IPS-18a (cell line): ENCODE data around the gene TIMM17A.
A peak's percentile ranks its signal among the peaks of the same experiment; 100 is the strongest.
"Not testable (repeated sequence)": the region's sequence is repeated elsewhere in the genome, so short reads cannot be mapped to it uniquely, and the experiment has no call there.

ENCODE experiments used
- H3K27ac ChIP-seq: one replicate; pipeline ENCODE4 v1.5.1; 2013; ENCODE audit warnings: low read length
- H3K27me3 ChIP-seq: one replicate; pipeline ENCODE4 v1.6.1; 2013; ENCODE audit warnings: mild to moderate bottlenecking, low read length; ENCODE audit not compliant: control insufficient read depth, insufficient read depth
- H3K36me3 ChIP-seq: one replicate; pipeline ENCODE4 v1.6.1; 2013; ENCODE audit warnings: low read depth, low read length; ENCODE audit not compliant: control insufficient read depth
- H3K4me1 ChIP-seq: one replicate; pipeline ENCODE4 v1.6.1; 2013; ENCODE audit warnings: low read depth, low read length; ENCODE audit not compliant: control insufficient read depth
- H3K4me3 ChIP-seq: one replicate; pipeline ENCODE4 v1.5.1; 2013; ENCODE audit warnings: low read length
- H3K9ac ChIP-seq: one replicate; pipeline ENCODE4 v1.6.1; 2013; ENCODE audit warnings: mild to moderate bottlenecking, low read length, moderate library complexity
- H3K9me3 ChIP-seq: one replicate; pipeline ENCODE4 v1.6.1; 2013; ENCODE audit warnings: low read depth, low read length; ENCODE audit not compliant: control insufficient read depth

TIMM17A gene

DNA sequence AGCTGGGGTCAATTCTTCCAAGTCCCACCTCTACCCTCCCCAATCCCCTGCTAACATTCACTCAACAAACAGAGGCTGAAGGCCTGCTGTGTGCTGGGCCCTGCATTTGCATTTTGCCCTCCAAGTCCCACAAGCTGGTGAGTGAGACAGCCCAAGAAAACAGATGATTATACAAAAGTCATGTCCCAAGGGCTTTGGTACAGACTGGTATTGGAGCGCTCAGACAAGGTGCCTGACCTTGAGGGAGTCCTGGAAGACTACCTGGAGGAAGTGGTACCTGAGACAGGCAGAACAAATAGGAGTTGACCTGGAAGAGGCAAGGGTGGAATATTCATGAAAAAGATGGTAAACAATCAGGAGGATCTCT is 13.2 kb upstream of the TIMM17A start:
- Histone ChIP-seq H3K27me3 (peaks cover 15% of the 10 kb centered on the region), H3K4me1 (peaks cover 13% of the 10 kb centered on the region), H3K27ac (no peak overlapping the region), H3K9ac (no peak overlapping the region), H3K9me3 (no peaks in the 10 kb centered on the region), H3K36me3 (no peaks in the 10 kb centered on the region), H3K4me3 (peak overlapping the region; percentile 11)

DNA sequence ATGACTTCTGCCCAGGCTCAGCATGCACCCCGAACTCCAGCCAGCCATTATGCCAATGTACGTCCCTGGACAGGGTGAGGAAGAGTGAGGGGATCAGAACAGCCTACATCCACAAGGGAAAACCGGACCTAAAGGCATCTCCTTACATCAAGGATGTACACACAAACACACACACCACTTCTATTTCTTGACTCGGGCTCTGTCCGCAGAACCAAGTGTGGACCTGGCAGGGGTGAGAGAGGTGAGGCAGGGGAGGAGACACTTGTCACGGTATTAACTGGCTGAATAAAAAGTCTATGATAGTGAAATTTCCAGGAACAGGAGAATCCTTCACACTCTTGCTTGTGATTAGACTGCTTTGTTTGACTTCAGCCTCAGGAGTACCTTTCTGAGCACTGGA is 11.3 kb upstream of the TIMM17A start:
- Histone ChIP-seq H3K27ac (no peak overlapping the region), H3K9me3 (no peaks in the 10 kb centered on the region), H3K27me3 (peaks cover 28% of the 10 kb centered on the region), H3K36me3 (no peaks in the 10 kb centered on the region), H3K9ac (no peak overlapping the region), H3K4me1 (peaks cover 13% of the 10 kb centered on the region), H3K4me3 (no peak overlapping the region)

DNA sequence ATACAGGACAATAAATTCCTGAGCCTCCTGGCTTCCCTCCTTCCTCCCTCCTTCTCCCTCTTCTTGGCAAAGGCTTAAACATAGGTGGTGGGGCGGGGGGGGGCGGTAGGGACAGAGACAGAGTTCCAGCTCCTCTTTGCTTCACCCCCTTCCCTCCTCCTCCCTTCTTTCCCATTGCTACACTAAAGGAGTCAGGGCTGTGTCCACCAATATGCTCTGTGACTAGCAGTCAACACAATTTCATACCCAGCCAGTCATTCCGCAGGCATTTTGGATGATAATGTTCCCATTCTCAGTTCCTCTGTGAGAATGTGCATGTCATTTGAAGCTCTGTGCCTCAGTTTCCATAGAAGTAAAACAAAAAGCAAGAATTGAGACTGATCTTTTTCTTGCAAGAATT is 10.7 kb upstream of the TIMM17A start:
- Histone ChIP-seq H3K9ac (no peak overlapping the region), H3K4me3 (no peak overlapping the region), H3K9me3 (no peaks in the 10 kb centered on the region), H3K27me3 (peaks cover 28% of the 10 kb centered on the region), H3K36me3 (no peaks in the 10 kb centered on the region), H3K4me1 (peaks cover 13% of the 10 kb centered on the region), H3K27ac (no peak overlapping the region)

DNA sequence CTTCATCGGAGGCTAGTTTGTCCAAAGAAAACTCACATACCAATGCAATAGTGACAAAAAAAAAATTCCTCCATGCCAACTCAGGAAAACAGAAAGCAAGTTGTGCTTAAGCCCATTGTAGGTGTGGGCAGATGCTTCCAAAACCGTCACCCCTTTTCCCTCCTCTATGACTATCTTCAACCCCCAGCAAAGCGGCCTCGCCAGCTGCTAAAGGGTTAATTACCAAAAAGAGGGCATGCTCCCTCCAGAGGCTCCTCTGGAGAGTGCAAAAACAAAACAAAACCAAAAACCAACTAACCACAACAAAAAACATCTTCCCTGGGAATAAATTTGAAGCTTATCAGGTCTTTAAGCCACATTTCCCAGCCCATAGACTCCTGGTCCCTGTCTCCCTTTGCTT is 10.1 kb upstream of the TIMM17A start:
- Histone ChIP-seq H3K9ac (no peak overlapping the region), H3K4me3 (peak overlapping the region; percentile 69), H3K4me1 (peaks cover 13% of the 10 kb centered on the region), H3K9me3 (no peaks in the 10 kb centered on the region), H3K36me3 (no peaks in the 10 kb centered on the region), H3K27me3 (peaks cover 28% of the 10 kb centered on the region), H3K27ac (no peak overlapping the region)

DNA sequence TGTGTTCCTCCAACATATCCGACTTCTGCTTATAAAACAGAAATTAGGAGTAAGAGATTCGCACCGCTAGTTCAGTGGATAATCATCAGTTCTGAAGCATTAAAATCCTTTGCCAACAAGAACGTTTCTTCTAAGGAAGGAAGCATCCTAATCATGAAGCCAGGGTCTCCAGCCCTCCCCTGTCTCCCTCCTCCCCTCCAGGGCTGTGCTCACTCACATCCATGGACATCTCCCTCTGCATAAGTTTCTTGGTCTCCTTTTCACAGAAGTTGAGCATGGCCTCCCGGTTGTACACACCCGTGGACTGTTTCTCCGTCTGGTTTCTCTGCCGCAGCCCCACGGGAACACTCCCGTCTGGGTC is 9.5 kb upstream of the TIMM17A start:
- no peak overlapping the region for H3K27ac ChIP-seq
- no peaks in the 10 kb centered on the region for H3K36me3 ChIP-seq
- H3K9me3 ChIP-seq: no peaks in the 10 kb centered on the region
- H3K9ac ChIP-seq: no peak overlapping the region
- H3K27me3 ChIP-seq: peaks cover 28% of the 10 kb centered on the region
- H3K4me1 ChIP-seq: peaks cover 13% of the 10 kb centered on the region
- peak overlapping the region; percentile 69 for H3K4me3 ChIP-seq

DNA sequence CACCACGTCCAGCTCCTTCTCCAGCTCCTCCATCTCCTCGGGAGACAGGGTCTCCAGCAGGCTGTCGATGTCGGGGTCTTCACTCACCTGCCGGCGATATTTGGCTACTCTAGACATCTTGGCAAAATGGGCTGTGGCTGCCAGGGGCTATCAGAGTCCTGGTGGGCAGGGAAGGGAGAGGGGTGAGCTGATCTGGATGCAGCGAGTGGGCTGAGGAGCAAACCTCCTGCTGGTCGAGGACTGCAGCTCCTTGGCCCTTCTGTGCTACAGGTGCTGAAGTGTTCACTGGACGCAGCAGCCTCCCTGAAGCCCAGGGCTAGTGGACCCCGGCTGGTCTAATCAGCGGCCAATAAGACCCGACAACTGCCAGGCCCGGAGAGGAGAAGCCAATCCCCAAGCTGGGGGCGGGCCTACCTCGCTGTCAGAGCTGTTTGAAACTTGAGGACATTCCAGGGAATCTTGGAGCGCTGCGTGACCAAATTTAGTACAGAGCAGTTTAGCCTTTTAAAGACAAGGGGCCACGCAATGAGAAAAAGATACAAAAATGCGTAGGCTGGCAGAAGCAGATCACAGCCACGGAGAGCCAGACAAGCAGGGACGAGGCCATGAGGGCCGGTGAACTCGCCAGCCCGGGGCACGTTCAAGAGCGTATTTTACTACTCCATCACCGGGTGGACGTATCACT is 8.9 kb upstream of the TIMM17A start, which contains the start of gene LMOD1:
Gene LMOD1, minus strand, starts transcription at position 325 of the 685 bp plus-strand sequence. Its CDS starts 208 bp downstream, at position 117.
- H3K27ac ChIP-seq: no peak within 1 kb of the TSS
- peaks cover 28% of the 10 kb centered on the region for H3K27me3 ChIP-seq
- H3K9me3 ChIP-seq: no peaks in the 10 kb centered on the region
- peaks cover 11% of the 10 kb centered on the region for H3K4me1 ChIP-seq
- no peaks in the 10 kb centered on the region for H3K36me3 ChIP-seq
- peak within 1 kb of the TSS; percentile 69 for H3K4me3 ChIP-seq
- H3K9ac ChIP-seq: no peak within 1 kb of the TSS

DNA sequence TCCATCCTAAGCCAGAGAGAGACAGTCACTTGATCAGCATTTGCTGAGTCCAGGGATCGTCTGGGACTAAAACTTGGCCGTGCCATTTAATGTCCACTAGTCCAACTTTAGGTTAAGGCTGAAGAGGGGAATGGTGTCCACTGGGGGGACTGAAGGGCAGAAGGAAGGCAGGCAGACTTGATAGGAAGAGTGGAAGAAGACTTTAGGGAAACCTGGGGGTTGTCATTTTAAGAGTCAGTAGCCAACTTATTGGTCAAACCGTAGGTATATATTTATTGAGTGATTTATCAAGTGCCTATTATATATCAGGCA is 7.7 kb upstream of the TIMM17A start:
- Histone ChIP-seq H3K9ac (no peak overlapping the region), H3K27ac (no peak overlapping the region), H3K36me3 (no peaks in the 10 kb centered on the region), H3K9me3 (no peaks in the 10 kb centered on the region), H3K4me1 (peaks cover 11% of the 10 kb centered on the region), H3K27me3 (peaks cover 28% of the 10 kb centered on the region), H3K4me3 (no peak overlapping the region)

DNA sequence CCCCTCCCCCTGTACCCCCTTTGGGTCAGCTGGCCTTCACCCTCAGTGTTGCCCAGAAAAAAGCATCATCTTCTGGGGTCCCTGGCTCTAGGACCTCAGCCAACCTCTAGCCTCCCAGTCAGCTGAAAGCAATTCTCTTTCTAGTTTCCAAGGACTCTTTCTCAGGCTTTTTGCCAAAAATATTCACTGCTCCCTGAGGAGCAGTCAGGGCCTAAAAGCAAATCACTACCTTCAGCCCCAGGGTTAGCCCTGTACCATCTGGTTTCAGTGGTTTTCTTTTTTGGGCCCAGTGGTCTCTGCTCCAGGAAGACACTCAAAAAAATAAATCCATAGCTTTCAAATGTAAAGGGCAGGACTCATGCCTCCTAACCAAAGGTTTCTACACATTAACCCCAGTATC is 5.8 kb upstream of the TIMM17A start:
- Histone ChIP-seq H3K27ac (no peak overlapping the region), H3K9ac (no peak overlapping the region), H3K4me1 (peaks cover 11% of the 10 kb centered on the region), H3K4me3 (no peak overlapping the region), H3K36me3 (no peaks in the 10 kb centered on the region), H3K27me3 (peaks cover 28% of the 10 kb centered on the region), H3K9me3 (no peaks in the 10 kb centered on the region)

DNA sequence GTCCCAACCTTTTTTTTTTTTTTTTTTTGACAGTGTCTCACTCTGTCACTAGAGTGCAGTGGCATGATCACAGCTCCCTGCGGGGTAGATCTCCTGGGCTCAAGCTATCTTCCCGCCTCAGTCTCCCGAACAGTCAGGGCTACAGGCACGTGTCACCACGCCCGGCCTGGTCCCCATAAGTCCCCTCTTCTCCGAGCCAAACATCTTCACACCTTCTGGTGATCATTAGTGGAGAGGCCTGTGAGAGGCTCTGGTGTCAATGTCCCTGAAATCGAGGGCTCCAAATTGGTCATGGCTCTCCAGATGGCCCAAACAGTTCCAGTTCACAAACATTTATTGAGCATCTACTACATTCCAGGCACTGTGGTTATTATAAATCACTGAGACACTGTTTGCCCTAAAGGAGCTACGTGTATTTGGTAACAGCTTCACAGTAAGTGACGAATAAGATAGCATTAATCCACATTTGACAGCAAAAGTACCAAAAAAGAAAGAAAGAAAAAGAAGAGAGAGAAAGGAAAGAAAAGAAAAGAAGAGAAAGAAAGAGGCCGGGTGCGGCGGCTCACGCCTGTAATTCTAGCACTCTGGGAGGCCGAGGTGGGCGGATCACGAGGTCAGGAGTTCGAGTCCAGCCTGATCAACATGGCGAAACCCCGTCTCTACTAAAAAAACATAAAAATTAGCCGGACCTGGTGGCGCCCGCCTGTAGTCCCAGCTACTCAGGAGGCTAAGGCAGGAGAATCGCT is 867 bp upstream of the TIMM17A start:
- H3K4me1 ChIP-seq: peaks cover 4% of the 10 kb centered on the region
- H3K27me3 ChIP-seq: no peaks in the 10 kb centered on the region
- no peaks in the 10 kb centered on the region for H3K9me3 ChIP-seq
- H3K27ac ChIP-seq: peak overlapping the region; percentile 90
- peak overlapping the region; percentile 94 for H3K4me3 ChIP-seq
- peaks cover 22% of the 10 kb centered on the region for H3K36me3 ChIP-seq
- peak overlapping the region; percentile 94 for H3K9ac ChIP-seq

DNA sequence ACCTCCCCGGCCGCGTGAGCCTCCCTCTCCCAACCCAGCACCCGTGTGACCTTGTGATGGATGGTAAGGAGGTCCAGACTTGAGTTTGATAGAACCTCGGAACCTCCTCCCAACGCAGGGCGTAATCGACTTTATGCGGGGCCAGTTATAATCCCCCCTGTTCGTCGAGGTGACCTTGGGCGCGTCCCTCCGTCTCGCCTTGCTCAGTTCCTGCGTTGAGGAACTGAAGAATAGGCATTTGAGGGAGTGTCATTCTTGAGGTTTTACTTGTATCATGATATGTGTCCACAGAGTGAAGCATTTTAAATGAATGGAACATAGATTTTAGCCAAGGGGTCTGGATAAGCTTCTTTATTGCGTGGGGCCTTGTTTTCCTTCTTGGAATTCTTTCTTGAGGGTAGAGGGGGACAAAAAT is 433 bp downstream of the TIMM17A start:
- Histone ChIP-seq H3K36me3 (peaks cover 28% of the 10 kb centered on the region), H3K27me3 (no peaks in the 10 kb centered on the region), H3K27ac (peak overlapping the region; percentile 94), H3K4me1 (peaks cover 4% of the 10 kb centered on the region), H3K9me3 (no peaks in the 10 kb centered on the region), H3K4me3 (peak overlapping the region; percentile 94), H3K9ac (peak overlapping the region; percentile 94)

DNA sequence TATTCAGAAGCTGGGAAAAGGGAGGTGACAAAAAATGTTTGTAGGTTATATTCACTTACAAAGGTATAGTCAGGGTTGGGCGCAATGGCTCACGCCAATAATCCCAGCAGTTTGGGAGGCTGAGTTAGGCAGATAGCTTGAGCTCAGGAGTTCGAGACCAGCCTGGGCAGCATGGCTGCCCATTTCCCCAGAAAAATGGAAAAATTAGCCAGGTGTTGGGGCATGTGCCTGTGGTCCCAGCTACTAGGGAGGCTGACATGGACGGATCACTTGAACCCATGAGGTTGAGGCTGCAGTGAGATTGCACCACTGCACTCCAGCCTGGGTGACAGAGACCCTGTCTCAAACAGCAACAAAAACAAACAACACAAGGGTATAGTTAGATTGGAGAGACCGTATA is 3.0 kb downstream of the TIMM17A start:
- Histone ChIP-seq H3K4me1 (peaks cover 4% of the 10 kb centered on the region), H3K27ac (no peak overlapping the region), H3K36me3 (peaks cover 53% of the 10 kb centered on the region), H3K4me3 (no peak overlapping the region), H3K27me3 (no peaks in the 10 kb centered on the region), H3K9ac (no peak overlapping the region), H3K9me3 (no peaks in the 10 kb centered on the region)

DNA sequence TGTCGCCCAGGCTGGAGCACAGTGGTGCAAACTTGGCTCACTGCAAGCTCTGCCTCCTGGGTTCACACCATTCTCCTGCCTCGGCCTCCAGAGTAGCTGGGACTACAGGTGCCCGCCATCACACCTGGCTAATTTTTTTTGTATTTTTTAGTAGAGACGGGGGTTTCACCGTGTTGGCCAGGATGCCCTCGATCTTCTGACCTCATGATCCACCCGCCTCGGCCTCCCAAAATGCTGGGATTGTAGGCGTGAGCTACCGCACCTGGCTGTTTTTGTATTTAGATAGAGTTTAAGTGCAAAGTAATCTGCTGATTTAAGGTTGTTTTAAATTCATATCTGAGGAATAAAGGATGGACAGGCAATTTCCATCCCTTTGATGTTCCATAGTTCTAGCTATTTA is 7.1 kb downstream of the TIMM17A start:
- H3K9ac ChIP-seq, H3K27ac ChIP-seq, H3K4me1 ChIP-seq, H3K9me3 ChIP-seq, H3K4me3 ChIP-seq, H3K27me3 ChIP-seq: not testable (repeated sequence)
- H3K36me3 ChIP-seq: peaks cover 78% of the 10 kb centered on the region
